GM19238 (cell line): ENCODE measurements around the gene ZNHIT2.

Source experiments
- DNase-seq: peaks from one replicate; pipeline ENCODE4 v3.0.0; 2011; ENCODE audit warnings: low spot score; ENCODE audit not compliant: insufficient read length

ZNHIT2 gene

DNA sequence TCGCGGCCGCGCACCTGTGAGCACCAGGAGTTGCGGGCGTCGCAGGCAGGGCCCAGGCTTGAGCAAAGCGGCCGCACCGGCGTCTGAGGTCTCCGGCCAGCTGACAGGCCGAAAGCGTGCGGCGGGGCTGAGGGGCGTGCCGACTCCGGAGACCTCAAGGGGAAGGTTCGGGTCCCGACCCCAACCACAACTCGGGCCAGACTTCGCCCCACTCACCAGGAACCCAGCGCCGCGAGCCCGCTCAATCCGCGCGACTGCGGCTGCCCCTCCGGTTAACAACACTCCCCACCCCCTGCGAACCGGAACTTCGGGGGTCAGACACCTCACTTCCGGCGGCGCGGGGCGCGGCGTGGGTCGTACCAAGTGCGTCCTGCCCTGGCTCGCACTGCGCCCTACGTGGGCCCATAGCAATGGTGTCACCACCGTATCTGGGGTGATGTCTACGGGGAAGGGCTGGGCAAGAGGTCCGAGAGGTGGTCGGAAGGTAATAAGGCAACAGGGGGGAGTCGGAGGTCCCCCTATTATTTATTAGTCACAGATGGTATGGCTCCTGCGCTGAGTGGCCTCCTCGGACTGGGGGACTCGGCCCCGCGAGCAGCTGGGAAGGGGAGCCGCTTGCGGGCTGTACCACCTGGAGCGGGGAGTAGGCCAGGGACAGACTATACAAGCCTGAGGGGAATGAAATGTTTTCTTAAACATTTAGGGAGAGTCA lies 16.9 kb upstream of the ZNHIT2 start, which contains the start of gene SYVN1:
Gene SYVN1, minus strand, starts transcription at position 280 of the 712 bp plus-strand sequence. CDS start 918 bp downstream, outside the sequence.
- peak; percentile 89 for DNase-seq

DNA sequence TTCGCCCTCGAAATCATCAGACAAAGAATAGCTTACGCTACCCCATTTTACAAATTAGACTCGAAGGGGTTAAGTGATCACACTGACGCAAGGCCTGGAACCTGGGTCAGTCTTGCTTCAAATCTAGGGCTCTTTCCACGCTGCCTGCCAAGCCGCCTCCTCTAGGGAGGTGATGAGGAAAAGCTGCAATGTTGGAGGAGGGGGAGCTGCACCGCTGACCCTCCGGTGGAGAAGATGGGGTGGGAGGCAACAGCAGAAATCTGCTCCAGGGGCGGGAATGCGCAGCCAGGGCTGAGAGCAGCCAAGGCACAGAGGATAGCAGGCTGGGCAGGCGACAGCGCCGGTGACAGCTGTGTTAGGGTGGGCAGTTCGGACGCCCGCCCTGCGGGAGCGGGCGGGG lies 16.2 kb upstream of the ZNHIT2 start:
- no peak for DNase-seq

DNA sequence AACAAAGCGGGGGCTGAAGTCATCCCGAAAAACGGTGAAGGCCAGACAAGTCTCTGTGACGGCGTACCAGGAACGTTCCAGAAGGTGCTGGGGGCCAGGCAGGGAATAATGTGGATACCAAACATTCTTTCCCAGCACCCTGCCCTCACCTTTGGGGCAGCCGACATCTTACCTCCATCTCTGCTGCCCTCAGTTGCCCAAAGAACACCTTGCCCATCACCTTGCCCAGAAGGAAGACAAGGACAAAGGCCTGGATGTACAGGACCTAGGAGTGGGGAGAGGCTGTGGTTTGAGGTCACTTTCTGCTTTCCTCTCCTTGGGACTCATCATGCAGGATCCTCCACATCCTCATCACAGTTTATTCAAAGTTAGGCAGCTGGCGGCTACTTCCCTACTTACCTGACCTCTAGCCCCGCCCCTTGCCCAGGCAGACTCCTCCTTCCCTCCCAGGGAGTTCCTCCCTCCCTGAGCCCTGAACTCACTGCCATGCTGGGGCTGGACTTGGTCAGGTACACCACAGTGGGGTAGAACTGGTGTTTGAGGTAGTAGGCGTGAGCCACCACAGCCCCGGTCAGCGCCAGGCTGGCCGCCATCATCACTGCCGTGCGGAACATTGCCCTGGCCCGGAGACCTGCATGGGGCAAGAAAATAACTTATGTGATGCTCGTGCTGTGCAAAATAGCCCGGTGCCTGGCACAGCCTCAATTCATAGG lies 15.6 kb upstream of the ZNHIT2 start:
- DNase-seq, result no peak

GRCh38 chr11:65132238-65132987 lies 14.9 kb upstream of the ZNHIT2 start:
- no peak for DNase-seq

DNA sequence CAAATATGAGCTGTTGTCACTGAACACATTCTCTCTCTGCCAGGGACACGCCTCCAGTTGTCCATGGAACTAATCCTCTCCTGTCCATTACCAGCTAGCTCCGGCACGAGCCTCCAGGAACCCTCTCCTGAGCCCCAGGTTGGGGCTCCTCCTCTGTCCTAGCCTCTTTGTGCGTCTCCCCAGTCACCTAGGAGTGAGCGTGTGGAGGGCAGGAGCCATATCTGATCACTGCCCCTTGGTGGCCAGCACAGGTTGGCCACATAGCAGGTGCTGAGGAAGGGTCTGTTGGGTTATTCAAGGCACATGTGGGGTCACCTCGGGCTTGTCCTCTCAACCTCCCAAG lies 14.4 kb upstream of the ZNHIT2 start:
- DNase-seq, result no peak

GRCh38 chr11:65131417-65131776 lies 13.9 kb upstream of the ZNHIT2 start:
- no peak for DNase-seq

DNA sequence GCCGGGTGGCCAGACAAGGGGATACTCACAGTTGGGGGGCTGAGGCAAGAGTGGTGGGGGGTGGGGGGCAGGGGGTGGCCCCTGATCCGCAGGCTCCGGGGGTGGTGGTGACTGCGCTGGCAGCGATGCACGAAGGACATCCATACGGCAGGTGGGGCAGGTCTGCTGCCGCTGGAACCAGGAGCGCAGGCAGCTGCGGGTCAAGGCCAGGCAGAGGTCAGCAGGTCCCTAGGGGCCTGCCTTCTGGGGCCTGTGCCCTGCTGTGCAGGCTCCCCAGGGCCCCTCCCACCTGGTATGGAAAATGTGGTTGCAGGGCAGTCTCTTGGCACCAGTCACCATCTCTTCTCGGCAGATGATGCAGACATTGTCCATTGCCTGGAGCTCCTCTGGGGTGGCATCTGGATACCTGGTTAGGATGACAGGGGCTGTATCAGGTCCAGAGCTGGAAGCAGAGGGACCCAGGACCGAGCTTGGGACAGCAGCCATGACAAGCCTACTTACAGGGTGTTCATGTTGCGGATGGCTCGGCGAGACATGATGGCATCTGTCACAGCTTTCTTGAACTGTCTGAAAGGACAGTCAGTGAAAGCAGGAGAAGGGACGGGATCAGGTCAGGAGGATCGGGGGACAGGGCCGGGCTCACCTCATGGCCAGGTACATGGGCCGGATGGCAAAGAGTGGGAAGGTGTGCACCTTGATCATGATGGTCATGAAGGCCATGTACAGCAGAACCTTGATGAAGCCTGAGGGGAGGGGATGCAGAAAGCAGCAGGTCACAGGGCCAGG lies 13.3 kb upstream of the ZNHIT2 start:
- no peak for DNase-seq

DNA sequence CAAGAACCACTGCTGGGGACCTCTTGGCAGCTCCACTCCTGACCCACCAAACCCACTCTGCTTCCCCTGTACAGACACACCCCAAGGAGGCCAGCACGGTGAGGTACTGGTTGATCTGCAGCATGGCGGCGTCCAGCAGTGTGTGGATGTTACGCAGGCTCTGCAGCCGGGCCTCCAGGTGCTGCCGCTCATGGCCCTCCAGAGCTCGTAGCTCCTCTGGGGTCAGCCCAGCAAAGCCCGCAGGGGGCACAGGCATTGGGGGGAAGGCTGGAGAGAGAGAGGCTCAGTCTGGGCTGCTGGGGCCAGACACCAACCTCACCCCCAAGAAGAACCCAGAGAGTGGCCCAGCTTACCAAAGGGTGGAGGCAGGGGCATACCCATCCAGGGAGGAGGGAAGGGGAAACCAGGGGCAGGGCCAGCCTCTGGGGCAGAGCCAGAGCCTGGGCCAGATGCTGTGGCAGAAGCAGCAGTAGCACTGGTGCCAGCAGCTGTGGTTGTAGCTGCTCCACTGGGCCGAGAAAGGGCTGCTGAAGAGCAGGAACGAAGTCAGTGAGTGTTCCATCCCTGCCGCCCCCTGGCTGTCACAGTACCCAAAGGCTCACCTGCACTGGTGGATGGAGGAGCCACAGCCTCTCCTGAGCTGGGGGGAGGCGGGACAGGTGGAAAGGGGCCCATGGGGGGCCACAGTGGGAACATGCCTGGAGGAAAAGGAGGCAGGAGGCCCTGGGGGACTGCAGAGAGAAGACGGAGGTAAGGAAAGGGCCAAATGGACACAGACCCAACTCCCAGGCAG lies 12.3 kb upstream of the ZNHIT2 start:
- DNase-seq, result no peak

- no peak for DNase-seq
Observed at GRCh38 chr11:65128182-65129145, 11.0 kb upstream of the ZNHIT2 start.

- no peak for DNase-seq
Observed at GRCh38 chr11:65127473-65128181, 10.1 kb upstream of the ZNHIT2 start.

DNA sequence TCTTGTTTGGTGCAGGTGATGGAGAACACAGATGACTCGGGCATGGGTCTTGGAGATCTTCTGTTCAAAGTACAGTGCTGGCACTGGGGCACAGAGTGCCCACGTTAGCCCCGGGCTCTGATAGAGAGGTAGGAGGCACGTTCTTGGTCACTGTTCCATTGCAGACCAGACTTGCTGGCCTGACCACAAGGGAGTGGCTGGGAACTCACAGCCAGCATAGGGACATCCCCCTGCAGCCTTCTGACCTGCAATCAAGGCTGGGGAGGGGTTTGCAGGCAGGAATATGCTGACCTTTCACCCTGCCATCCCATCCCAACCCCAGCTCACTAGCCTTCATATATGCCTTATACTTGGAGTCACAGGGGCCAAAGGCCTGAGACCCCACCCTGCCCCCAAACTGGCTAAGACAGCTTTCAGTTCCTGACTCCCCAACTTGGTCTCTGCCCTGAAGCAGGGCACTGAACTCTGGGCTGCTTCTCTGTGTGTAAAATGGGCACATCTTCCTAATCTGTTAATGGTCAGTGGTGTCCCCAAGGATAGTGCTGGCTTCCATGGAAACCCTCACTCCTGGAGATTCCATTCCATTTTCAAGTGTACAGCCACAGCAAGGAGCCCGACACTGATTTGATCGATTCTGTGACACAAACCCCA lies 9.2 kb upstream of the ZNHIT2 start:
- no peak for DNase-seq

- no peak for DNase-seq
Observed at GRCh38 chr11:65125197-65126056, 7.9 kb upstream of the ZNHIT2 start.

DNA sequence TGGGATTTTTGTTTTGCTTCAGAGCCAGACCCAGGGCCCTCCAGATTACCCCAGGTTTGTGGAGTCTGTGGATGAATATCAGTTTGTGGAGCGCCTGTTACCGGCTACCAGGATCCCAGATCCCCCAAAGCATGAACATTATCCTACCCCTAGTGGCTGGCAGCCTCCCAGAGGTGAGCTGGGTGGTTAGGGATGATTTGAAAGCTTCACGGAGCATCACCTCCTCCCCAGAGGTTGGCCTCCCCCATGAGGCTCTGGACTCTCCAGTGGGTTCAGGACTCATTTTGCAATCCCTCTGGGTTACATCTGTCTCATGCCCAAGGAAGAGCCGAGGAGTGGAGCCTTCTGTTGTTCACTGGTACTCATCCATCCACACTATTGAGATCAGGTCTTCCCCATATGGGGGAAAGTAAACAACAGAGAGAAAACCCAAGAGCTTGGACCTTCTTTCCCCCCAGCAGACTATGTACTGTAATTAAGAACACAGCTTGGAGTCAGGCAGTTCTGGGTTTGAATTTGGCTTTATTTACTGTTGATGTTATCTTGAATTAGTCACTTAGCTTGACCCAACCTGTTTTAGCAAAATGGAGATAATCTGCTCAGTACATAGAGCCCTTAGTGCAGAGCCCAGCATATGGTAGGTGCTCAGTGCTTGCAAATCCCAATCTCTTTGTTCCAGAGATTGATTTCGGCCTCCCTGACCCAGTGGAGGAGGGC lies 7.1 kb upstream of the ZNHIT2 start:
- DNase-seq, result no peak

DNA sequence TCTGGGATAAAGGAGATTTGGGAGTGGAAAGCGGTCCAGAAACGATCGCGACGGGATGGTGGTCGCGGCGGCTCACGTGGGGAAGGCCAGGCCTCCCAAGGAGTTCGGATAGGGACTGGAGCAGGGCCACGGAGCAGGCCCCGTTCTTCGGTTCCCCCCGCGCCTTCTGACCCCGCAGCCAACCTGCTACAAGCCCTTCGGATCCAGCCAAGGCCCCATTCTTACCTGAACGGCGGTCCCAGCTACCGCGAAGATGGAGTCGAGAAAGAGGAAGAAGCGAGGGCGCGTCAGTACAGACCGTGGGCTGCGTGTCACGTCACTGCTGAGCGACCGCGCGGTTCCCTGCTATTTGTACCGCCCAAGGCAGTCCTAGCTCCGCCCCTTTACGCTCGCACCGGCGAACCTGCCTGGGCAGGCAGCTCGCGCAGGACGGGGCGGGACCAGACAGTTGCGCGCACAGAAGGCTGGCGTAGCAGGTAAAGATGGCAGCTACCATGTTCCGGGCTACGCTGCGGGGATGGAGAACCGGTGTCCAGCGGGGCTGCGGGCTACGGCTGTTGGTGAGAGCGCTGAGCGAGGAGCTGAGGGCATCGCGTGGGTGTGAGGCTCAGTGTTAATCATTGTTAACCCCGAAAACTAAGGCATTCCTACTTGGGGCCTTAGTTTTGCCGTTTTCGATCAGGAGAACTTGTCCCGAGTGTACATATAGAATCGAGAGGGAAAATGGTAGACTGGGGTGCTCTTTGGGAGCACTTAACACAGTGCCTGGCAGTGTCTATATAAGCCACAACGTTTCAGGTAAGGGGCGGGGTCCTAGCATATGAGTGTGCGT lies 4.6 kb upstream of the ZNHIT2 start, which contains the start of the genes FAU and MRPL49:
Gene FAU, minus strand, starts transcription at position 270 of the 832 bp plus-strand sequence. CDS start 321 bp downstream, outside the sequence.
Gene MRPL49, plus strand, starts transcription at position 457 of the 832 bp plus-strand sequence. Its CDS starts 26 bp downstream, at position 483.
- DNase-seq, result peak; percentile 96

DNA sequence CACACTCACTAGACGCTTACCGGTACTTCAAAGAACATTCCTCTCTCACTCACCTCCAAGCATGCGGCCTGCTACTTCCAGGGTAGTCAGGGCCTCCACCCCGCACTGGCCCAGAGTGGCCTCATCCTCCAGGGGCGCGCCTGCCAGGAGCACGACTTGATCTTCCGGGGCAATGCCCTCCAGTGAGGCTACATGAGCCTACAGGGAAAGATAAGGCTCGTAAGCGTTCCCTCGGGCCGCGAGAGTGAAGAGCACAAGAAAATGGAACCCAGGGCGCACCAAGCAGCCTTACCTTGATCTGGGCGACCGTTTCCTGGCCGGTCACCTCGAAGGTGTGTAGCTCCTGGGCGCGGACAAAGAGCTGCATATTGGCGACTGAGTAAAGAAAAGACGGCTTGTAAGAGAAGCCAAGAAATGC lies 4.0 kb upstream of the ZNHIT2 start:
- DNase-seq, result no peak

GRCh38 chr11:65120831-65121230 lies 3.3 kb upstream of the ZNHIT2 start:
- DNase-seq, result no peak
